GM19438 (cell line): Measurements from ENCODE around the gene ALG9.
"Not testable (repeated sequence)": the region's sequence is repeated elsewhere in the genome, so short reads cannot be mapped to it uniquely, and the experiment has no call there.

Experiments
- ATAC-seq: cut with Tn5 transposase; IDR thresholded peaks from one replicate; pipeline ENCODE4 v1.9.1; 2021; ENCODE audit warnings: low read depth; ENCODE audit not compliant: unreplicated experiment

The ALG9 gene

GRCh38 chr11:111801135-111801534, 70.2 kb downstream of the ALG9 start:
- ATAC-seq: no peak

GRCh38 chr11:111798279-111798678, 73.1 kb downstream of the ALG9 start:
- ATAC-seq: no peak

- ATAC-seq: no peak
These were observed 74.2 kb downstream of the ALG9 start for GRCh38 chr11:111797145-111797581.

DNA sequence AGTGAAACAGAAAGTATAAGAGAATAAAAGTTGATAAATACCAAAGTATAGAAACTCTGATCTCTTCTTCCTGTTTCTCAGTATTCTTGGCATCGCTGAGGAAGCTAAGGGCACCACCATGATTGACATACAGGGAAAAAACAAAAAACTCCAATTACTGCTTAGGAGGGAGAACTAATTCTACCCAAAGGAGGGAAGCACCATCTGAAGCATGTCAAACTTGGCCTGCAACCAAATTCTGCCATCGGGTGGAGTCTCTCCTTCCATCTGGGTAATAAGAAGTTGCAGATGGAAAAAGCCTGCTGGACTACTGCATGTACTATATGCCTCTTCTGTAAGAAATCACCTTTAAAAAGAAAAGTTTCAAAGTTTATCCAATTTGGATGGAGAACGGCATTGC, 74.7 kb downstream of the ALG9 start:
- no peak for ATAC-seq

DNA sequence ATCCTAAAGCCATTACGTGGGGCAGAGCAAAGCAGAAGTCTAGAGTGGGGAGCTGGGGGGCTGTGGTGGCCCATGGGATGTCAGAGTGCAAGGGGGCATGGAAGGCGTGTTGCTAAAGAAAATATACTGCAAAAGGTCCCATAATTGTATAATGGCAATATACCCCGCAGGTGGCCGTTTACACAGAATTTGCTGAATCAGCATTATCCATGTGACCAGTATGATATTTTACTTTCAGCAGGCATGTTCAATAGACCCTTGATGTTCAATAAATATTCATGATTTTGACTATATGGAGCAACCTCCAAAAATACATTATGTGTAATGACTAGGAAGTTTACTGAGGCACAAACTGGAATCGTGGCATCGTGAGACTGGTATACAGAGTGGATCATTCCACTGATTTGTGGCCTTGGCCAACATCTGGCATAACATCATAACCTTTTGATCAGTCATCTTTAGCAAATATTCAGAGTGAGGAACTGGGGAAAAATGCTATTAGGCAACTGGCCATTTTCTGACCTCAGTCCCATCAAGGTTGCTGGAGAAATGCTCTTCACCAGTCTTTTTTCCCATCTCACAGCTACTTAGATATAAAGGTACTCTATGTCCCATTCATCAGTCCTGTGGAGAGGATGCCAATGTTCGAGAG, 75.9 kb downstream of the ALG9 start:
- ATAC-seq: no peak

- no peak for ATAC-seq
These were observed 77.5 kb downstream of the ALG9 start for GRCh38 chr11:111793863-111794262.

DNA sequence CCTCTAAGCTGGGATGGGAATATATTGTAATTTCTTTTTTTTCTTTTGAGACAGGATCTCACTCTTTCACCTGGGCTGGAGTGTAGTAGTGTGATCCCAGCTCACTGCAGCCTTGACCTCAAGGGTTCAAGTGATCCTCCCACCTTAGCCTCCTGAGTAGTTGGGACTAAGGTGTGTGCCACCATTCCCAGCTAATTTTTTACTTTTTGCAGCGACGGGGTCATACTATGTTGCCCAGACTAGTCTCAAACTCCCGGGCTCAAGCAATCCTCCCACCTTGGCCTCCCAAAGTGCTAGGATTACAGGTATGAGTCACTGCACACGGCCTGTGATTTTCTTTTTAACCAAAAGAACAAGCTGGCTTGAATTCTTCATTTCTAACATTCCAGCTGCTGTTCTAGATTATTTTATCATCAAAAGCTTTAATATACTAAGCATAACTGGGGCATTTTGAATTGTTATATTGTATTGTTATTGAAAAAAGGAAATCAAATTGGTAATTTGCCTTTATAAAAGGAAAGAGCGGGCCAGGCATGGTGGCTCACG, 78.4 kb downstream of the ALG9 start:
- ATAC-seq: no peak

DNA sequence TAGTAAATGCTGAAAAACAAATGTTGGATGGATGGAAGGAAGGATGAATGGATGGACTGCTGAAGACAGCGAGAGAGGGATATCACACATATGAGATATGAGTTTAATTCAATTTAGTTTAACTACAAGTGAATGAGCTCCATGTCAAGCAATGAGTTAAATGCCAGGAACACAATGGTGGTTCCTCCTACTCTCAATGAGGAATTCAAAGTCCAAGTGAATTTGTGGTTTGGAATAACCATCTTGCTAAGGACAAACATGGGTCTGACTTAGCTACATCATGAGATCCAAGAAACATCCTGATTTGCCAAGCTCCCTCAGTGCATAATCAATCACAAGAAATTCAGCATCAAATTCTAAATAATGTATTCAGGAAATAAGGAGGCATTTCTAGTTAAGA, 79.1 kb downstream of the ALG9 start:
- no peak for ATAC-seq

- ATAC-seq: no peak
These were observed 82.9 kb downstream of the ALG9 start for GRCh38 chr11:111788464-111788863.

GRCh38 chr11:111788051-111788450, 83.3 kb downstream of the ALG9 start:
- no peak for ATAC-seq

GRCh38 chr11:111785886-111786412, 85.4 kb downstream of the ALG9 start:
- ATAC-seq: no peak

DNA sequence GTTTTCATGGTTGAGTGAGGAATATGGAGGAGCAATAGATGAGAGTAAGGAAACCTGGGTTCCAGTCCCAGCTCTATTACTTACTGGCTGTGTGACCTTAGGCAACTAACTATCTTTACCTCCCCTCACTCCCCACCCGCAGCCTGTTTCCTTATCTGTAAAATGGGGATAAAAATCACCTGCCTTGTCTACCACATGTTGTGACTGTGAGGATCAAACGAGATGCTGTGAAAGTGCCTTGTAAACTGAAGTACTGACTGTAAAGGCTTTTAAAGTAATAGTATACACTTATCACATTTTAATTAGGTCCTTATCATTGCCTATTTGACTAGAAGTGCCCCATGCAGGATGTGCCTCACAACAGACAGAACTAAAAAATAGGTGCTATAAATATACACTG, 86.3 kb downstream of the ALG9 start:
- no peak for ATAC-seq

- ATAC-seq: not testable (repeated sequence)
These were observed 87.1 kb downstream of the ALG9 start for GRCh38 chr11:111784311-111784710.

- no peak for ATAC-seq
These were observed 89.2 kb downstream of the ALG9 start for GRCh38 chr11:111782109-111782741.

DNA sequence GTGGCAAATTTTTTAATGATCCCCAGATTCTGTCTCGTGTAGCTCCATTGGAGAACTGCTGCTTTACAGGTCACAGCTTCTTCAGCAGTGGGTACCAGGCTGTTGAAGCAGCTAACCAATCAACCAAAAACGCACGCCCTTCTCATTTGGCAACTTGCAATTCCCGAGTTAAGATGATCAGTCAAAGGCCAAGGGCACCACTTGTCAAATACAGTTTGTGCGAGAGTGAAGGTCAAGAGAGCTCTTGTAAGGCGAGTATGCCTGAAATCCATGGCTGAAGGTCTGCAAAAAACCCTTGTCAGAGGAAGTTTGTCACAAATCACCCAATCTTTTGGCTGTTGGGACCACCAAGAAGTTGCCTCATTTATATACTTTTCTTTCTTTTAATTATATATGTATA, 92.3 kb downstream of the ALG9 start:
- ATAC-seq: no peak

DNA sequence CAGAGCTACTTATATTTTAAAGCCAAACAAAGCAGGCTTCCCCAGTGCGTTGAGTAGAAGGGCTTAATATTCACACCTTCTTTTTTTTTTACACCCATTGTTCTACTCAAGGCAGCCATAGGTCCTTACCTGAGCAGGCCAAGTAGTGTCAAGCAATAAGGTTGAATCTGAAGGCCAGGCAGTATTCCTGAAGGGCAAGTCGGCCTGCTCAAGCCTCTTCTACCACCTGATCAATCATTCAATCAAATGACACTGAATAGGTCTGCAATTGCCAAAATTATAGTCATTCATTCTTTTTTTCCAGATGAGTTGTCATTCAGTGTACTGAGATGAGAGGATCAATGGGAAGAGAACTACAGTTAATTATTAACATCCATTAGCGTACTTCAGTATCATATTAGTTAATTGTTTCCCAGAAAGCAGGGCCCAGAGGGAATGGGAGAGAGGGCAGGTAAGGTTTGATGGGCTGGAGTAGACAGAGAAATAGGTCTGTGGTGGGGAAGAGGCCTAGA, 93.3 kb downstream of the ALG9 start:
- ATAC-seq: no peak

- ATAC-seq: peak; percentile 42
These were observed 94.0 kb downstream of the ALG9 start for GRCh38 chr11:111777094-111778046.

DNA sequence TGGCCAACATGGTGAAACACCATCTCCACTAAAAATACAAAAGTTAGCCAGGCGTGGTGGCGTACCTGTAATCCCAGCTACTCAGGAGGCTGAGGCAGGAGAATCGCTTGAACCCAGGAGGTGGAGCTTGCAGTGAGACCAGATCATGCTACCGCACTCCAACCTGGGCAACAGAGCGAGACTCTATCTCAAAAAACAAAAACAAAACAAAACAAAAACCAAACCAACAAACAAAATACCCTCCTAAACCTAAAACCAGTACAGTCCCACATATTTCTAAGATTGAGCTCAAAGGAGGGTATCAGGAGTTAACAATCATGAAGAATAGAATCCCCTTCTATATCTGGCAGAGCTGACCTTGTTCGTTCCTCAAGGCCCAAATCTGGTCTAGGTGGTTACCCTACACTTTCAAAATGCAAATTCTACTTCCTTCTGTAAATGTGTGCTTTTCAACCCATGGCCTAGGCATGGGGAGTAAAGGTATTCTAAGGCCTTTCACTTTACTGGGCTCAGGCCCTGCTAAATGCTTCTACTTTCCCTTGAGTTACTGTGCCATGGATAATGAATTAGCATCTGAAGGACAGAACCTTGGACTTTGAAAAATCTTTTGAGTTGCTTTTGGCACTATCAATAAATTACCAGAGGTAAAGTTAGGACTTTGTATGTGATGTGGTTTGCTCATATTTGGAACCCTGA, 94.8 kb downstream of the ALG9 start:
- ATAC-seq: peak; percentile 95

GRCh38 chr11:111774955-111775710, 96.2 kb downstream of the ALG9 start:
- ATAC-seq: no peak
